ENCODE data around the gene KIAA1217.

KIAA1217 gene

DNA sequence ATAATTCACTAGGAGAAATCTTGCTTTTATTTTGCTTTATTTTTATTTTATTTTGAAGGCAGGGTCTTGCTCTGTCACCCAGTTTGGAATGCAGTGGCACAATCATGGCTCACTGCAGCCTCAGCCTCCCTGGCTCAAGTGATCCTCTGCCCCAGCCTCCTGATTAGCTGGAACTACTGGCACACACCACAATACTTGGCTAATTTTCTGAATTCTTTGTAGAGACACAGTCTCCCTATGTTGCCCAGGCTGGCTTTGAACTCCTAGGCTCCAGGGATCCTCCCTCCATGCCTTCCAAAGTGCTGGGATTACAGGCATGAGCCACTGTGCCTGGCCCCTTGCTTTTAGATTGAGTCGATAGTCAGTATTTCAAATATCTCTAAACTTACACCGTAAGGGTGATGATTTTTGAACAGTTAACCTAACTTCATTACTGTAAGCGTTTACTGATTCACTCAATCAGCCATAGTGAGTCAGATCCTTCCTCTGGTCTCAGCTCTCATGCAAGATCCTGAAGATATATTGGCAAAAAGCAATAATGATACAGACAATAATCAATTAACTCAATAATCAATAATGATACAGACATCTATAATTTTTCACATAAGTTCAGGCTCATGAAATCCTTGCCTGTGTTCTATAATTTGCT is 239.5 kb downstream of the KIAA1217 start:
- DNase-seq: no peak

DNA sequence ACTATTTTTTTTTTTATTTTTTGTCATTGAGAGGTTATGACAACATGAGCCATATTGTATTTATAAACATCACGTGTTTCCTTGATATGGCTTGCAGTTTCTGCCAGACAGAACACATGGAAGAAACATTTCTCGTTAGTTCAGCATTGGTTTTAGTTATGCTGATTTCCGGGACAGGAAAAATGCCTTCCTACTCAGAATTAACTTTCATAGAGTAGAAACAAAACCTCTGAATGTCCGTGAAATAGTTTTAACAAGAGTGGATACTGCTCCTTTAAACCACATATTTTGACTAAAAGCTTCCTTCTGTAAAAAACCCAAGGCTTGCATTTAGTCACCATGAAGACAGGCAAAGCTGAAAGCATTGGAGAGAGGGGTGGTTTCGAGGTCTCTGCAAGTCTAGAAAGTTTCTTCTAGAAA is 240.4 kb downstream of the KIAA1217 start:
- peak; percentile 19 for DNase-seq

DNA sequence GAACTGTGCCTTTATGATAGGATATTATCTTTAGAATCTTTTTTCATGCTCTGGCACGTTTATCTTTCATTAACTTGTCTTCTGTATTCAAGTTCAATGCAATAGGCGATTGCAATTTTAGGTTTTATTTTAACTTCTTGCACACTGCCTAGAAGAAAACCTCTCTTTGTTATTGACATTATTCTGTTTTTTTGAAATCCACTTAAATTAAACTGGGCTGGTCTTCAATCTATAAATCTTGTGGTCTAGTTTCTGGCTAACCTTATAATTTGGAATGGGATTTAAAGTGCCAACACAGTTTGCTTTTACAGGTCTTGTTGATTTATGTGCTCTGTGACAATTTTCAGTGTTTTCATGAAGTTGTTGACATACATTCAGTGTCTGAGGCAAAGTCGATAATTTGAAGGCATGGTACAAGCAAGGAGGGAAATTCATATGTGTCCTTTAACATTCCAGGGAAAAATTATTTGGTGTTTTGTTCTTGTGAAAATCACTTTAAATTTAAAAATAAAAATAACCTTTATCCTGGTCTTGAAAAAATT is 240.9 kb downstream of the KIAA1217 start:
- DNase-seq: no peak

DNA sequence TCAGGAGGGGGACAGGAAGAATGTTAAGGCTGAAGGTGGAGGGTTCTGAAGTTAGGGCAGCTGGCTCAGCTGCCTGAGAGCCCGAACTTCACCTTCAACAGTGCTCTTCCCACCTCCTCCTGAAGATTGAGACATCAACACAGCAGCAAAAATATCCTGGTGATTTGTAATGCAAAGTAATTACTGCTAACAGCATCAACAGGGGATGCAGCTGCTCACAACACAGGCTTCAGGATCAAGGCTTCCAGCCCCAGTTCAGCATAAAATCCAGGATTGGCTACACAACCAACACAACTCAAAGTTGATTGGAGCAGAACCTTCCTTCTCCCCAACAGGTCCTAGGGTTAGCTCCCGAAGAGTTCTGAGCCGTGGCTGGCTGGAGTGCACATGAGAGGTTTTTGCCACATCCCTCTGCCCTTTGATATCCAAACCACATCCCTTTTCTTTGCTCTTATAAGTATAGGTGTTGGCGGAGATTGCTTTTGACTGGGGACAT is 242.4 kb downstream of the KIAA1217 start:
- no peak for DNase-seq

DNA sequence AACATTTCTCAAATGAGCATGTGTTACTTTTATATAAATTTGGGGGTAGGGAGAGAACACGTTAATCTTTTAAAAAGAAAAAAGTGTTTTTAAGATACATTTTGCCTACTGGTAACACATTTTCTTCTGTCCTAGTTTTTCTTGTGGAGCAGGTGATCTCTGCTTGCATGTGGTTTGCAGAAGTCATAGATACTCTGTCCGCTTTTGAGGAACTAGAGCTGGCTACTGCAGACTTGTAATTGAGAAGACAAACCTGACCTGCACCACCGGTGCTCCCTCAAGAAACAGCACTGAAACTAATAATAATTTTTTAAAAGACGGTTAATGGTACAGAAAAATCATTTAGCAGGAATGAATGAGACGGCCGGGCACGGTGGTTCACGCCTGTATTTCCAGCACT is 243.1 kb downstream of the KIAA1217 start:
- no peak for DNase-seq

DNA sequence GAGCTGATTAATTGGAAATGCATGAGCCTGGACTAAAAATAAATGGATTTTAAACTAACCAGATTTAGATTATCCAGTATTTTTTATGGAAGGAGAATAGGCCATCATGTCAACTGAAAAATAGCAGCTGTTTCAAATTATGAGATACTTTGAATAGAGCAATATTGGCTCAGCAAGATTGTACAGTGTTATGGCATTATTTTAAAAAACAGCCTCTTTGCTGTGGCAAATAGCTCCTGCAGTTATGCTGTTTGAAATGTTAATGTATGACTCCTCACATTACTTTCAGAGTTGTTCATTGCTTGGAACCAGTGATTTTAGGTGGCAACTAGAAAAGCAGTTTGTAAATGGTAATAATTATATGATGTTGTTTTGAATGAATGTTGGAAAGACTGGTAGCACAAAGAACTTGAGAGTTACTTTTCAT is 244.5 kb downstream of the KIAA1217 start:
- DNase-seq: no peak

DNA sequence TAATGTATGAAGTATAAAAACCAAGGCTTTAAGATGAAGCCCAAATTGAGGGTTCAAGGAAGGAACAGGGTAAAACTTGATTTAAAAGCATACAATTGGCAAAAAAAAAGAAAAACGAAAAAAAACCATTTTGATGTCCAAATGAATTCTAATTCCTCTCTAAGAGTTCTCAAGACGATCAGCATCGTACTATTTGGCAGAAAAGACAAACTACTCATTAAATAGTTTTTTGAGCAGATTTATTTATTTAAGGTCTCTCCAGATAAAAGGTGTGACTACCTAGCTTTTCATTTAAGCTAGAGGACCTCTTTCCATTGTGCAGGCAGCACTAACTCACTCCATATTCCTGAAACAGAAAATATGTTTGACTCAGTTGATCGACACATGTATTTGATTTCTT is 245.0 kb downstream of the KIAA1217 start:
- DNase-seq: no peak

DNA sequence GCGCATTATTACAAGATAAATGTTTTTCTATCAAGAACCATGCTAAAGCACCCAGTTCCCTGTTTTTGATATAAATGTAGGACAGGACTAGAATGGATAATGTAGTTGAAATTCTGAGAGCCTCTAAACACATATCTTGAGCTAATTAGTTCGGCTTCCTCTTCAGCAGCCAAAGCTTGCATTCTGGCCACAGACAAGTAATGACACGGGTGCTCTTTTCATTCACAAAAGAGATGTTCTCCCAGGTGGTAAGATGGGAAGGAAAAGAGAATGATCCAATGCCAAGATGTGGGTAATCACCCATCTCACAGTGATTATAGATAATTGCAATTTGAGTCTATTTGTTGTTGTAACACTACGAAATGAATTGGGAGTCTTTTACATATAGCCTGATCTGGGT is 246.5 kb downstream of the KIAA1217 start:
- DNase-seq: no peak

DNA sequence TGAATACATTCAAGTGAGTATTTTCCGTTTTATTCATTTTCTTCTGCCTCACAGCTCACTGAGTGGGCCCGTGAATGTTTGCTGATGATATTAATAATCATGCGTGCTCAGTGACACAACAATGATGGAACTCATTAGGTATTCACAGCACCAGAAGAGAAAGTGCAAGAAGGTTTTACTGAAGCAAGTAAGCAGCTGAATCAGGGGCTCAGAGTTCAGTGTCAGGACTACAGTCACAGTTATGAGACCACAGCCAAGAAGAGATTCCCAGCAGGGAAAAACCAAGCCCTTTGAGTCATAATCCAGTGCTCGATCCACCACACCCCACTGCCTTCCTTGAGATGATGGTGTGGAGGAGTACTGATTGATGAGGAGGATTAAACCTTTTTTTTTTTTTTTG is 247.4 kb downstream of the KIAA1217 start:
- no peak for DNase-seq

DNA sequence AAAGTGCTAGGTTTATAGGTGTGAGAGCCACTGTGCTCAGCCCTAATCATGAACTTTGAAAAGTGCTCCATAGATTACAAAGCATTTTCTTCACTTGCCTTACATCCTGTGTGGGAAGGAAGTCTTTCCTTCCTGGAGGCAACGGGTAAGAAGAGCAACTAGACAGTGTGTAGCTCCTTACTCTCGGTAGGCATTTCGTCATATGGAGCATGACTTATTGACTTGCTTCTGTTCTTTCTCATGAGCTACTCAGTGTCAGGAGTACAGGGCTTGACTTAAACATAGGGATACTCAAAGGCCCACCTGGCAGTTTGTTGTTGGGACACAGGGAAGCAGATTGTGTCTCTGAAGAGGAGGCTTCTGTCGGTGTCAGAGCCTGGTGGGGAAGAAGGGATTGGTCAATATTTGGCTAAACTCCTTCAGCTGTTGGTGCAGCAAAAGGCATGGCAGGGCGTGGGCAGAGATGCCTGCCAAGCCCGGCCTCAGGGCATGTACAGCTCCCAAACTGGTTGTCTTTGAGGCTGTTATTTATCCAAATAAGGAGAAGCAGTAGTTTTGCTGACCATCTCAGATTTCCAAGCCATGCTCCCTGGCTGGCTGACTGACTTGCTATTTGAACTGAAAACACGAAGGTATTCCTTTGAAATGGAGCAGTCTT is 248.9 kb downstream of the KIAA1217 start:
- DNase-seq: peak; percentile 48

DNA sequence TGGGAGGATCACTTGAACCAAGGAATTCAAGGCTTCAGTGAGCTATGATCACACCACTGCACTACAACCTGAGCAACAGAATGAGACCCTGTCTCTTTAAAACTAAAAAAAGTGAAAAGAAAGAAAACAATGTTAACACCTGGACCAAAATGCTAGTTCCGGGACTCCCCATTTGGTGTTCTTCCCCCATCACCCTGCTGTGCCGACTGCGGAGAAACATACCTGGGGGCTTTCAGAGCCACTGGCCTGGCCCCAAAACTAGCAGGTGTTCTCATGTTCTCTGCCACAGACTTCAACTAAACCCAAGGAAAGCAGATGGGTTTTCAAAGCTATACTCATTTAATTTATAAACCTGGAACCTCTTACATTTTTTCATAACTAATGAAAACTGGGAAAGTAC is 250.9 kb downstream of the KIAA1217 start:
- DNase-seq: no peak

DNA sequence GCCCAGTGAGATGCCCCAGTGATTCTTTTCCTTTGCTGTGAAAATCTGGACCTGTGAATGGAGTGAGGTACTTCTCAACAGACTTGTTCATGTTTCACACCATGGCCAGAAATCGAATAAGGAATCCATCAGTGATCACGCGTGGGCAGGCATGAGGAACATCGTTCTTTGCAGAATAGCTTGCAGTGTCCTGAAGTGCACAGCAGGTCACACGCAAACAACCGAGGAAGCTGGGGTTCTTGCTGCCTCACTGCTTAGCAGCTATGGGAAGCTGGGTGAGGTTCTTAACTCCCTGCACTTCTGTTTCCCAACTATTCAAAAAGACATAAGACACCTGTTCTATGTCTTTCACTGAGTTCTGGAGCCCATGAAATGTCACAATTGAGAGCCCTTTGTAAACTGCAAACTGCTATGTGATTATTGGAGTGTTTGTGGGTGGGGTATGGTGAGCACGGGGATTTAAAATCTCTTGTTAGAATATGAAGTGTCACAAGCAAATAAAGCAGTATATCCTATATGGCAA is 253.4 kb downstream of the KIAA1217 start:
- no peak for DNase-seq

DNA sequence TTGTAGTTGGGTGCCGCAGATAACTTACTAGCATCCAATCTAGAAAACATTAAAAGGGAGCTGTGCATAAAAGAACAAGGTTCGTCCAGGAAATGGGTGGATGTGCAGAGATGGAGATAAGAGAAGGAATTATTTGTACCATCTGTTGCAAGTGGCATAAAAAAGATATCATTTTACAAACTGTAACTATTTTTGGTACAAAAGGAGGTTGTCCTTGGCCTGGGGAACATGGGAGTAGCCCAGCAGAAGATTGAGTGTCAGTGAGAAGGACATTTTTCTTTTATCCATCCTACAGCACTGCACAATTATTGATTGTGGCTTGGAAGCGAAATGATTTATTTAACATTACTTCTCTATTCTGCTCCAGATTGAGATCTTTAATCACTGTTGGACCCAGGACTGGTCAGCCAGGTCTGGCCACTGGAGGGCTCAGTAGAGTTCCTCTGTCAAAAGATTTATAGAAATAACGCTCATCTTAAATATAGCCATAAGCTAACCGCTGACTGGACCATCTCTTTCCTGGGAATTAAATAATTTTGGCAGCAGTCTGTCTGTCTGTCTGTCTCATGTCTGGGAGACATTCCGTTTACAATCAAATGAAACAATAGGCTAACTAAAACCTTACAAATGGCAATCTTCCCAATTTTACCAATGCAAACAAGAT is 254.1 kb downstream of the KIAA1217 start:
- no peak for DNase-seq

DNA sequence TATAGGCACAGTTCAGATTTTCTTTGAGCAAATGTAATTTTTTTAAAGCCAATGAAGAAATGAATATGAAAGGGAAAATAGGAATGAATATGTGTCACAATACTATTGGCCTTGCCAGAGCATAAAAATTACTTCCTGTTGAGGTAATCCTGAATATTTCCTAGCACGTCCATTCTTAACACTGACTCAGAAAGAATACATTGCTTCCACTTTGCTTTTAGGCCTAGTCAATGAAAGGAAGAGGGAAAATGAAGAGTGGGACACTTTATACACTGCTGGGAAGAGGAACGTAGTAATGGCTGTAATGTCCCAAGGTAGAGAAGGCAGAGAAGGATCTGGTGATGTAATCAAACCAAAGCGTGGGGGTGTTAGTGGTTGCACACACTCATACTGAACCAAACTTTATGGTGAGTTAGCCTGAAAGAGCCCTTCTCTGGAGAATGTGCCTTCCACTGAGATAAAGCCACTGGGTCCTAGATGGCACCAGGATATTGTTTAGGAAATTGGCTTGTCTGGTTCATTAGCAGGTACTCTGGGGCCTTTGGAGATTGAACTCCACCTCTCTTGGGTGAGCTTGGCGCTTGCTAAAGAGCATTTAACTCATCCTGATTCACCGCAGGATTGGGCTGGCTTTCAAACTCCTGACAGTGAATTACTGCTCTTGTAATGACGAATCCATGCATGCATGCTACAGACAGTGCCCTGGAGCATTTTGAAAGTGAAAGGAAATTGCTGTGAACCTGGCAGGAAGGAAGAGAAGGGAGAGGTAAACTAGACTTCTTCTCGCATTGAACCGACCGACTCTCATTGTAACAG is 254.9 kb downstream of the KIAA1217 start:
- peak; percentile 41 for DNase-seq

DNA sequence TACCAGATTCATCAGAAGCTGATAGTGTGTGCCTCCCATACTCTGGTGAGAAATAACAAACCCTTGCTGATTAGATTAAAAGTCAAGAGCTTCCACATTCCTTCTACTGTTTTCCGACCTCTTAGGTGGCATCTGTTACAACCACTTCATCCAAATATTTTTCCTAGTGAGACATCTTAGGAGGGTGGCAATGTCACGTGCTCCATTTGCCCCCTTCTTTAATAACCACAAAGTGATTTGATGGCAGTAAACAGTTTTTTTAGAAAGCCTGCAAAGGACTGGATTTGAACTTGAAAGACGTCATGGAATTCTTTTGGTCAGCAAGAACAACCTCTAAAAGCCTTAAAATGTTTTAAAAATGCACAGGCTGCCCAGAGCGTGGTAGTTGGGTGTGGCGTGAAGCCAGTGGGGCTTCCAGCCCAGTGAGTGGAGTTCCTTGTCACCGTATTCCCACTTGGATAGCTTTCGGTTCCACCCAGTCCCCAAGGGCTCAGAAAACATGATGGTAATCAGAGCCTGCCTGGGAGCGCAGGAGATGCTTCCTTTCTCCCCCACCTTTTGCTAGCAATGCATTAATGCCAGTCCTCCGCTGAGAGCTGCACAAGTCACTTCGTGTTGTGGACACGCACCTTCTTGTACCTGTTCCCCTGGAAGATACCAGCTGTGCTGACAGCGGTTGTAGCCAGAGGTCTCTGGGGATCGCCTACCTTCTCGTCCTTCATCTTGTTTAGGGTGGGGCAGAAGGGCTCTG is 256.4 kb downstream of the KIAA1217 start:
- no peak for DNase-seq

DNA sequence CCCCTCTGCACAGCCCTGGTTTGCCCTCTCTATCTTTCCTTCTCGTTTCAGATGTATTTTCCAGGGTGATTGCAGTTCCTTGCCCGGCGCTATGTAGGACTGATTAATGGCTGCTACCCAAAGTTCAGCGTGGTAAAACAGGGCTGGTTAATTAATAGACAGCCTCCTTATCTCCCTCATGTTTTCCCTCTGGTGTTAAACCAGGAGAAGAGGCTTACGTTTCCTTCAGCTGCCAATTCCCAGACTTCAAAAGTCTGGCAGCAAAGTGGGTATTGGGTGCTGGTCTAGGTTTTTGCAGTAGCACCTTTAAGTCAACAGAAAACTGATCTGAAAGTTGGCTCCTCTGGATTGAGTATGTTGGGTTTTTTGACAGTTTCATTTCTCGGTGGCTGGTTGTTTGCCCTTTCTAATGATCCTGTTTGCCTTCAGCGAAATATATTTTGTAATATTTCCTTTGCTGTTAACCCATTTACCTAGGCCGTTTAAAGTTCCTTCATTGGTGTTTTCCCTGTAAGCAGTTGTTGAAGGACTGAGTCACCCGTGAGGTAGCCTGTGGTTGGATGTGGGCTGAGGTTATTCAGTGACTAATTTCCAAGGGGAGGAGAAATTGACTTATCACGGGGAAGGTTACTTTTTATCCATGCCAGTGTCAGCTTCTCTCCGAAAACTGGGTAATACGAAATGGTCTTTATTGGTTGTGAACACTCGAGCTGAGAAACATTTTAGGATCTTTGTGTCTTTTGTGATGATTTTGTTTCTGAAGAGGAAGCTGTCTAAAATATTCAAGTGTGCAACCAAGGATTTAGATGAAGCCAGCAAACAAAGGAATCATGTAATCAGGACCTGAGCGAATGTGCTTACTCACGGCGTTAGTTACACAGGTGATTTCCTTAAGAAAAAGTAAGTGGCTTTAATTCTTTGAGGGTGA is 257.2 kb downstream of the KIAA1217 start:
- peak; percentile 41 for DNase-seq

DNA sequence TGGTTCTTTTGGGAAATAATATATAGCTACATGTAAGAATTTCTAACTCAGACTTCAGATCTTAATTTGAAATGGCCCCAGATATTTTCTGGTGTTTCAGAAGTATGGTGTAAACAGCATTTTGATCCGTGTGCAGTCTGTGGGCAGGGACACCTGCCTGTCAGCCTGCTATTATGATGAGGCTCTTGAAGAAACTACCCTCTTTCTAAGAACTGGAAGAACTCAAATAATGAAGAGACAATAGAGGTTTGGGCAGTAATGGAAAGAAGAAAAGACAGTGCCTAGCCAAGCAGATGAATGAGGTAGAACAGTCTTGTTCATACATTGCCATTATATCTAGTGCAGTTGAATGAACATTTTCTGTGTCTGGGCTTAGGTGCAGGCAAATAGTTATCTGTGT is 258.2 kb downstream of the KIAA1217 start:
- no peak for DNase-seq

DNA sequence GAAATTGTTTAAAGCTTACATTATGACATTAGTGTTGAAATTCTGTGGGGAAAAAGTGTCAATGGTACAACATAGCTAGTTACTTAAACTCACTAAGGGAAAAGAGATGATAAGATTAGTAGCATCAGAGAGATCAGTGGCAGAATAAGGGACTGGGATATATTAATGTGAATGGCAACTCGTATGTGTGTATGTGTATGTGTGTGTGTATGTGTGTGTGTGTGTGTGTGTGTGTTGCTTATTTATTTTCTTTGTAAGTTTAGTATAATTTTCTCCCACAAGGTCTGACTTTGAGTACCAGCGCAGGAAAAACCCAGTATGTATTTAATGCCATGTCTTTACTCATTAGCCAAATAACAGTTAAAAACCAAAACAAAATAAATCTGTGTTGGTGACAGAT is 258.7 kb downstream of the KIAA1217 start:
- no peak for DNase-seq

DNA sequence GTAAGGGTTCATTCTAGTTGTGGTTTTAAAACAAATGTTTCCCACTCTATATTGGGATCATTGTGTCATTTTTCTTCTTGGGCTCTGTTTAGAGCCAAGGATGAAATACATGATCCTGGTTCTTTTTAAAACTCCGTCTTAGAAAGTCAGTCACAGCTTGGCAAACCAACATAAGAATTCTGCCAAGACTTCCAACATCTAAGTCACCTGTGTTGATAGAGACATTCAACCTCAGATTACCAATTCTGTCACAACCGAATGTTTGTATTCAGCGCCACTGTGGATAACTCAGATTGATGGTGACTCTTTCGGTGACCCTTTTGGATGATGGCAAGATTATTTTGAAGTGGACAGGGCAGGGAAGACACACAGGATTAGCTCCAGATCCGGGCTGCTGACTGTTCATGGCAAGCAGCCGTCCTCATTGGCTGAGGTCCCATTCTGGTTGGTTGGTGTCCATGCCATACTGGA is 259.4 kb downstream of the KIAA1217 start:
- DNase-seq: no peak

DNA sequence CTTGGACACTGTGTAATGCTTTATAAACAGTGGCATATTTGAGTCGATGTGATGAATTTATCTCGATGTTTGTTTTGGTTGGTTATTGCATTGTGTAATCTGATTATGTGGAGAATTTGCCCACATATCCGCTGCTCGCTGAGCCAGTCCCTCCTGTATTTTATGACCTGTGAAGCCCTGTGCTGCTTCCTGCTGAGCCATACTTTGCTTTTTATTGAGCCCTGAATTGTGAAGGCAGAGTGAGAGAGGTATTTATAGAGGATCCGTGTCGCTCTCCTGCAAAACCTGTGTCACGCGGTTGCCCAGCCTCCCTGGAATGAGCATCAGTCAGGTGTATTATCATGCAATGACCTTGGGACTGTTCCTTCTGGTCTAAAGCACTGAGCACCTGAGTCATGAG is 261.1 kb downstream of the KIAA1217 start:
- peak; percentile 27 for DNase-seq

DNA sequence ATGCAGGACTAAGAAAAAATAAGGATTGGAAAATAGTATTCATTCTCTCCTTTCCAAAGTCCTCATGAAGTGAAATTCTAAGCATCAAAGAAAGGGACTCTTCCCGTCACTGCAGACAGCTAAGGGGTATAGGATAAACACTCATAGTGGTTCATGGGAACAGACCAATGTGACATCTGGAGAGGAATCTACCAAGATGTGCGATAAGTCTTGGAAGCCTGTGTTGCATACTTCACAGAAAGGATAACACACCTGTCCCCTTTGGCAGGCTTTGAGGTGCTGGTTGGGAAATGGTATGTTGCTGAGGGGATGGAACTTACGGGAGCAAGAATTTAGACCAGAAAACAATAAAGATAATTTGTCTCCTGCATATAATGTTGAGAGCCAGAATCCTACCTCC is 266.7 kb downstream of the KIAA1217 start:
- DNase-seq: no peak

Data from NCI-H2029 (cell line).